Ovary (tissue), 3 donors: ENCODE measurements around the gene PALLD.

Source experiments
- CTCF ChIP-seq, 3 donors: fragments of 450-650 bp in 2 of 3; fragments of 200-600 bp in 1 of 3; IDR thresholded peaks; one replicate each; pipeline versions ENCODE4 v1.5.1 to v1.8.0; 2016 to 2022; ENCODE audit warnings: antibody characterized with exemption in 3 of 3, mild to moderate bottlenecking in 1 of 3
- EP300 ChIP-seq: sonication (generic); formaldehyde crosslinking; IDR thresholded peaks from one replicate; pipeline ENCODE4 v1.6.1; 2017; ENCODE audit warnings: antibody characterized with exemption
- POLR2A ChIP-seq: fragments of 450-650 bp; IDR thresholded peaks from one replicate; pipeline ENCODE4 v1.6.1; 2017; ENCODE audit warnings: antibody characterized with exemption, mild to moderate bottlenecking, moderate library complexity
- donor health status: DM: no; HTN: no; CAD: no.

GRCh38 chr4:168844353-168845049, 347.6 kb downstream of the PALLD start:
- no peak for TF ChIP-seq CTCF (IDR thresholded peaks at IDR 0.05)
- TF ChIP-seq EP300 = no peak
- no peak for TF ChIP-seq POLR2A
